Neural progenitor cell (in vitro differentiated cells): ENCODE results near the gene DHH. TPM values are rescaled to one million over a fixed set of nuclear protein-coding genes. Genes with fewer than 3 reads are reported as not detected.

Experiments
- DNase-seq: peaks from one replicate; pipeline ENCODE4 v3.0.0-alpha.2; 2016; ENCODE audit warnings: low spot score
- H2AFZ ChIP-seq: fragments of 200-600 bp; sonication (generic); replicated peaks from 2 replicates; pipeline ENCODE4 v1.6.1; 2016; ENCODE audit warnings: antibody characterized with exemption
- H3F3A ChIP-seq: fragments of 200-600 bp; sonication (generic); 2 replicates; pipeline ENCODE4 v1.6.1; 2016; ENCODE audit warnings: antibody characterized with exemption, low read depth
- H3K27ac ChIP-seq: fragments of 200-600 bp; sonication (generic); 2 replicates; pipeline ENCODE4 v1.5.1; 2016; ENCODE audit warnings: mild to moderate bottlenecking
- H3K27me3 ChIP-seq: fragments of 200-600 bp; sonication (generic); 2 replicates; pipeline ENCODE4 v1.6.1; 2016; ENCODE audit warnings: mild to moderate bottlenecking, moderate library complexity
- H3K36me3 ChIP-seq: fragments of 200-600 bp; sonication (generic); 2 replicates; pipeline ENCODE4 v1.5.1; 2016
- H3K4me1 ChIP-seq: fragments of 200-600 bp; sonication (generic); 2 replicates; pipeline ENCODE4 v1.6.1; 2016; ENCODE audit warnings: mixed run types
- H3K4me2 ChIP-seq: fragments of 200-600 bp; sonication (generic); 2 replicates; pipeline ENCODE4 v1.6.1; 2016
- H3K4me3 ChIP-seq: fragments of 200-600 bp; sonication (generic); 2 replicates; pipeline ENCODE4 v1.5.1; 2016
- H3K79me2 ChIP-seq: fragments of 200-600 bp; sonication (generic); 2 replicates; pipeline ENCODE4 v1.6.1; 2016; ENCODE audit warnings: low read depth
- H3K9ac ChIP-seq: fragments of 200-600 bp; sonication (generic); 2 replicates; pipeline ENCODE4 v1.6.1; 2016
- H3K9me3 ChIP-seq: fragments of 200-600 bp; sonication (generic); 2 replicates; pipeline ENCODE4 v1.5.1; 2016; ENCODE audit warnings: low read depth
- H4K20me1 ChIP-seq: fragments of 200-600 bp; sonication (generic); 2 replicates; pipeline ENCODE4 v1.6.1; 2016; ENCODE audit warnings: low read depth
- H3K27ac Mint-ChIP-seq: 3 replicates; pipeline ENCODE4 v1.8.0; 2021; ENCODE audit warnings: mixed read lengths
- H3K27me3 Mint-ChIP-seq: 2 replicates; pipeline ENCODE4 v1.8.0; 2022; ENCODE audit warnings: low read depth, mild to moderate bottlenecking, inconsistent platforms, moderate library complexity, mixed read lengths; ENCODE audit not compliant: insufficient read depth
- H3K36me3 Mint-ChIP-seq: 3 replicates; pipeline ENCODE4 v1.8.0; 2021; ENCODE audit warnings: mixed read lengths
- H3K4me1 Mint-ChIP-seq: 3 replicates; pipeline ENCODE4 v1.8.0; 2021; ENCODE audit warnings: mixed read lengths
- H3K4me3 Mint-ChIP-seq: 3 replicates; pipeline ENCODE4 v1.8.0; 2021; ENCODE audit warnings: mild to moderate bottlenecking, moderate library complexity, mixed read lengths
- H3K9me3 Mint-ChIP-seq: 3 replicates; pipeline ENCODE4 v1.8.0; 2020; ENCODE audit warnings: mixed read lengths
- EZH2 ChIP-seq: fragments of 200-600 bp; sonication (generic); IDR thresholded peaks from 2 replicates; pipeline ENCODE4 v1.6.1; 2017; ENCODE audit warnings: antibody characterized with exemption, mild to moderate bottlenecking, moderate library complexity
- EZH2phosphoT487 ChIP-seq: fragments of 200-600 bp; sonication (generic); IDR thresholded peaks from 2 replicates; pipeline ENCODE4 v1.6.1; 2017; ENCODE audit warnings: antibody characterized with exemption
- total RNA-seq: library from RNA; depleted of rRNA; stranded (reverse); fragments of >200 nt; gene quantifications from 2 replicates; pipeline ENCODE4 v1.2.3, GENCODE V29; 2015; ENCODE audit warnings: low replicate concordance
- TF ChIP-seq, protein P1 (sequence below): fragments of 200-600 bp; sonication (generic); IDR thresholded peaks from 2 replicates; pipeline ENCODE4 v1.5.1; 2017; ENCODE audit warnings: antibody characterized with exemption, mild to moderate bottlenecking

Gene DHH
- total RNA-seq, 1 donor from 2014 or later, result not detected

DNA sequence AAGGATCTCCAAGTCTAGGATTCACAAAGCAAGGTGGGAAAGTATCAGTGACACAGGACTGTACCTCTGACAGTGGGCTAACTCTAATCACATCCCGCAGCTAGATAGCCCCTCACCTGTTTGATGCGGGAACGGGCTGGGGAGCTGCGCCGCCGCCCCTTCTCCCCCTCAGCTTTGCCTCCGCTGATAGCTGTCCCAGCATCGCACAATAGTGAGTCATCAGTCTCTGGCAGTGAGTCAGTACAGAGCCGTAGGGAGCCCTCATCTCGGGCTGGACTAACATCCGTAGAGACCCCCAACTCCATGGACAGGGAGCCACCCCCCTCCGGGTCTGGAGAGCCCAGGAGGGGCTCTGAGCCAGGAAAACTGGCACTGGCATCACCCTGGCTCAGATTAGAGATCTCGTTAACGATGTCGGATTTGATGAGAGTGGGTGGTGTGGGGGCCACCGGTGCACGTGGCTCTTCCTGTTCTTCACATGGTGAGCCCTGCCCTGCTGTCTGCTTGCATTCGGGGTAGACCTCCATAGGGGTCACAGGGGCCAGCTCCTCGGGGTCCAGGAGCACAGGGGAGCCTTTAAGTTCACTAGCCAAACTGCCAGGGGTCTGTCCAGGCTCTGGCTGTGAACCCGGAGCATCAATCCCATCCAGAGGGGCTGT lies 44.9 kb downstream of the DHH start:
- H3K4me3 Mint-ChIP-seq, result no peak overlapping the region
- Histone ChIP-seq H3K9me3 (no peaks in the 10 kb centered on the region), H3K4me2 (no peak overlapping the region), H2AFZ (no peak overlapping the region), H3K79me2 (peaks cover 6% of the 10 kb centered on the region), H3K4me3 (no peak overlapping the region), H3K36me3 (no peaks in the 10 kb centered on the region), H3K4me1 (no peaks in the 10 kb centered on the region), H3F3A (no peaks in the 10 kb centered on the region), H3K27me3 (no peaks in the 10 kb centered on the region), H3K27ac (no peak overlapping the region), H3K9ac (no peak overlapping the region), H4K20me1 (peaks cover 38% of the 10 kb centered on the region)
- peaks cover under 1% of the 10 kb centered on the region for H3K4me1 Mint-ChIP-seq
- DNase-seq, result no peak
- H3K36me3 Mint-ChIP-seq, result peaks cover 56% of the 10 kb centered on the region
- TF ChIP-seq, protein P1, sequence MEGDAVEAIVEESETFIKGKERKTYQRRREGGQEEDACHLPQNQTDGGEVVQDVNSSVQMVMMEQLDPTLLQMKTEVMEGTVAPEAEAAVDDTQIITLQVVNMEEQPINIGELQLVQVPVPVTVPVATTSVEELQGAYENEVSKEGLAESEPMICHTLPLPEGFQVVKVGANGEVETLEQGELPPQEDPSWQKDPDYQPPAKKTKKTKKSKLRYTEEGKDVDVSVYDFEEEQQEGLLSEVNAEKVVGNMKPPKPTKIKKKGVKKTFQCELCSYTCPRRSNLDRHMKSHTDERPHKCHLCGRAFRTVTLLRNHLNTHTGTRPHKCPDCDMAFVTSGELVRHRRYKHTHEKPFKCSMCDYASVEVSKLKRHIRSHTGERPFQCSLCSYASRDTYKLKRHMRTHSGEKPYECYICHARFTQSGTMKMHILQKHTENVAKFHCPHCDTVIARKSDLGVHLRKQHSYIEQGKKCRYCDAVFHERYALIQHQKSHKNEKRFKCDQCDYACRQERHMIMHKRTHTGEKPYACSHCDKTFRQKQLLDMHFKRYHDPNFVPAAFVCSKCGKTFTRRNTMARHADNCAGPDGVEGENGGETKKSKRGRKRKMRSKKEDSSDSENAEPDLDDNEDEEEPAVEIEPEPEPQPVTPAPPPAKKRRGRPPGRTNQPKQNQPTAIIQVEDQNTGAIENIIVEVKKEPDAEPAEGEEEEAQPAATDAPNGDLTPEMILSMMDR, result no peak
- TF ChIP-seq EZH2phosphoT487 (no peak), EZH2 (no peak)
- peaks cover 14% of the 10 kb centered on the region for H3K27me3 Mint-ChIP-seq
- no peaks in the 10 kb centered on the region for H3K9me3 Mint-ChIP-seq
- no peak overlapping the region for H3K27ac Mint-ChIP-seq

DNA sequence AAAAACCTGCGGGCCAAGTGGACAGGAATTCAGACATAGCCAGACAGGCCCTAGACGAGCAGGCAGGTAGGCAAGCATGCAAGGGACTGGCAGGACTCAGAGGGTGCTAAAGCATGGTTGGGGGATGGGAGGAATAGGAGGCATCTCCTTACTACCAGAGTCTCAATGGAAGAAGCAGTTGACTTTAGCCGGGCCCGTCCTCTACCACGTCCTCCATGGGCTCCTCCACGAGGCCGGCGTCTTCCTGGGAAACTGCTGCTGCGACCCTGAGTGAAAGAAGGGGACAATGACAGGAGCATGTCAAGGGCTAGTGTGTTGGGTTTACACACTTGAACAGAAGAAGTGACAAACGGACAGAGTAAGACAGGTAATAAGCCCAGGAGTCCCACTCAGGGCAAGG lies 45.6 kb downstream of the DHH start:
- no peak overlapping the region for H3K9ac ChIP-seq
- TF ChIP-seq, protein P1, result no peak
- TF ChIP-seq EZH2phosphoT487, result no peak
- no peak for TF ChIP-seq EZH2
- no peak for DNase-seq
- H2AFZ ChIP-seq, result no peak overlapping the region
- Mint-ChIP-seq H3K4me3 (no peak overlapping the region), H3K9me3 (no peaks in the 10 kb centered on the region), H3K27me3 (peaks cover 14% of the 10 kb centered on the region), H3K4me1 (no peaks in the 10 kb centered on the region), H3K36me3 (peaks cover 60% of the 10 kb centered on the region), H3K27ac (no peak overlapping the region)
- H3K36me3 ChIP-seq, result no peaks in the 10 kb centered on the region
- no peaks in the 10 kb centered on the region for H3K9me3 ChIP-seq
- no peaks in the 10 kb centered on the region for H3K27me3 ChIP-seq
- no peaks in the 10 kb centered on the region for H3F3A ChIP-seq
- no peaks in the 10 kb centered on the region for H3K79me2 ChIP-seq
- H4K20me1 ChIP-seq, result peaks cover 38% of the 10 kb centered on the region
- no peak overlapping the region for H3K27ac ChIP-seq
- no peak overlapping the region for H3K4me3 ChIP-seq
- H3K4me1 ChIP-seq, result no peaks in the 10 kb centered on the region
- no peak overlapping the region for H3K4me2 ChIP-seq

DNA sequence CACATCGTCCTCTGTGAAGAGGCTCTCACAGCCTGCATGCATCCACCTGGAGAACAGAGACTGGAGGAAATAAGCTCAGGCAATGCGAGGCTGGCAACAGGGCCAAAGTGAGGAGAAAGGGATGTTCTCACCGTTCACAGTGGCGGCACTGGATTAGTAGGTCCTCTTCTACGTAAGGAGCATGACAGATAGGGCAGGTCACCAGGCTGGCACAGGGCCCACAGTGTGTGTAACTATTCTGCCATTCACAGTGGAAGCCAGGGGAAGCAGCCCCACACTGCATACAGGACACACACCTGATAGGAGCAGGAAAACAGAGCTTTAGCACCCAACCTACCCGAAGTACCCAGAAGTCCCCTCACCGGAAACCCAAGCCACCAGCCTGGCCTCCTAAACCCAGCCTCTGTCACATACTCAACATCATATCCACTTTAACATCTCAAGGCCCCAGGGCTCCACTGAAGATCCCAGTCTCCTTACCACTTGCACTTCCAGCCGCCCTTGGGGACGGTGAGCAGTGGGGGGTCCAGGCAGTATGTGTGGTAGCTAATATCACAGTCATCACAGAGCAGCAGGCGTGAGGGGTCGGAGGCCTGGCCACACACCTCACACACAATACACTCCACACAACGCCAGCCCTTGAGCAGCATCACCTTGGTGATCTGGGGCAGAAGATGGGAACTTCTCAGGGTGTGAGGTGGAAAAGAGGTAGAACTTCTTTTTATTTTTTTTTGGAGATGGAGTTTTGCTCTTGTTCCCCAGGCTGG lies 48.3 kb downstream of the DHH start:
- no peak overlapping the region for H3K27ac ChIP-seq
- no peak for DNase-seq
- no peaks in the 10 kb centered on the region for H3K9me3 Mint-ChIP-seq
- H3K4me1 ChIP-seq, result no peaks in the 10 kb centered on the region
- H3F3A ChIP-seq, result no peaks in the 10 kb centered on the region
- H3K27me3 ChIP-seq, result no peaks in the 10 kb centered on the region
- H3K27ac Mint-ChIP-seq, result no peak overlapping the region
- peaks cover 33% of the 10 kb centered on the region for H4K20me1 ChIP-seq
- H3K79me2 ChIP-seq, result no peaks in the 10 kb centered on the region
- no peak overlapping the region for H3K4me2 ChIP-seq
- no peak overlapping the region for H2AFZ ChIP-seq
- peaks cover 59% of the 10 kb centered on the region for H3K36me3 Mint-ChIP-seq
- no peaks in the 10 kb centered on the region for H3K9me3 ChIP-seq
- H3K36me3 ChIP-seq, result no peaks in the 10 kb centered on the region
- peaks cover 9% of the 10 kb centered on the region for H3K27me3 Mint-ChIP-seq
- H3K4me3 ChIP-seq, result no peak overlapping the region
- TF ChIP-seq, protein P1, result no peak
- TF ChIP-seq EZH2 (no peak), EZH2phosphoT487 (no peak)
- no peak overlapping the region for H3K9ac ChIP-seq
- no peak overlapping the region for H3K4me3 Mint-ChIP-seq
- no peaks in the 10 kb centered on the region for H3K4me1 Mint-ChIP-seq
